ENCODE measurements around the gene LHCGR. TPM values are rescaled to one million over a fixed set of nuclear protein-coding genes. Genes with fewer than 3 reads are reported as not detected.

LHCGR gene
- total RNA-seq, 1 experiment from 2014 or later: not detected

GRCh38 chr2:48774251-48774650 is 18.7 kb upstream of the LHCGR start:
- BruUV-seq (replicated peaks): no TSS peak
- TF ChIP-seq CTCF (IDR thresholded peaks at IDR 0.05; ENCODE audit: insufficient read depth in 1 of 2, low read depth in 1 of 2, low read length in 1 of 2, severe bottlenecking in 1 of 2, unreplicated experiment in 1 of 2): no peak
- ChIA-PET POLR2A (no interaction called here), CTCF (no interaction called here)
- H3K4me1 Mint-ChIP-seq (ENCODE audit: low read depth, unreplicated experiment): no peaks in the 10 kb centered on the region
- Histone ChIP-seq H3K27me3 (replicated peaks; ENCODE audit: control insufficient read depth, insufficient read depth, low read length) (no peaks in the 10 kb centered on the region), H3K4me1 (no peaks in the 10 kb centered on the region), H3K36me3 (ENCODE audit: control insufficient read depth, insufficient read depth, low read length) (no peaks in the 10 kb centered on the region), H3K9me3 (no peaks in the 10 kb centered on the region), H3K4me3 (ENCODE audit: low read depth, low read length) (no peak overlapping the region)
- H3K4me3 Mint-ChIP-seq (ENCODE audit: unreplicated experiment): no peak overlapping the region
- H3K36me3 Mint-ChIP-seq (ENCODE audit: insufficient read depth, unreplicated experiment): no peaks in the 10 kb centered on the region
- H3K9me3 Mint-ChIP-seq (ENCODE audit: unreplicated experiment): no peaks in the 10 kb centered on the region
- intact Hi-C loops (cut with micrococcal nuclease; ENCODE audit: unreplicated experiment): no loop called here
- H3K27ac Mint-ChIP-seq (ENCODE audit: unreplicated experiment): no peak overlapping the region
- no peak for DNase-seq
- H3K27me3 Mint-ChIP-seq (ENCODE audit: insufficient read depth, unreplicated experiment): peaks cover 10% of the 10 kb centered on the region

GRCh38 chr2:48771241-48772014 is 15.9 kb upstream of the LHCGR start:
- H3K9me3 Mint-ChIP-seq (ENCODE audit: unreplicated experiment): peaks cover 5% of the 10 kb centered on the region
- Histone ChIP-seq H3K4me1 (peaks cover 9% of the 10 kb centered on the region), H3K4me3 (ENCODE audit: low read depth, low read length) (no peak overlapping the region), H3K9me3 (no peaks in the 10 kb centered on the region), H3K27me3 (replicated peaks; ENCODE audit: control insufficient read depth, insufficient read depth, low read length) (no peaks in the 10 kb centered on the region), H3K36me3 (ENCODE audit: control insufficient read depth, insufficient read depth, low read length) (no peaks in the 10 kb centered on the region)
- POLR2A ChIA-PET: no interaction called here
- no peak overlapping the region for H3K27ac Mint-ChIP-seq (ENCODE audit: unreplicated experiment)
- CTCF ChIA-PET: no interaction called here
- TF ChIP-seq CTCF (IDR thresholded peaks at IDR 0.05; ENCODE audit: insufficient read depth in 1 of 2, low read depth in 1 of 2, low read length in 1 of 2, severe bottlenecking in 1 of 2, unreplicated experiment in 1 of 2): no peak
- DNase-seq: no peak
- H3K4me1 Mint-ChIP-seq (ENCODE audit: low read depth, unreplicated experiment): peaks cover 6% of the 10 kb centered on the region
- H3K36me3 Mint-ChIP-seq (ENCODE audit: insufficient read depth, unreplicated experiment): no peaks in the 10 kb centered on the region
- H3K27me3 Mint-ChIP-seq (ENCODE audit: insufficient read depth, unreplicated experiment): peaks cover 12% of the 10 kb centered on the region
- intact Hi-C loops (cut with micrococcal nuclease; ENCODE audit: unreplicated experiment): no loop called here
- no peak overlapping the region for H3K4me3 Mint-ChIP-seq (ENCODE audit: unreplicated experiment)
- BruUV-seq (replicated peaks): no TSS peak

GRCh38 chr2:48770181-48770580 is 14.7 kb upstream of the LHCGR start:
- Mint-ChIP-seq H3K36me3 (ENCODE audit: insufficient read depth, unreplicated experiment) (no peaks in the 10 kb centered on the region), H3K27ac (ENCODE audit: unreplicated experiment) (no peak overlapping the region), H3K4me3 (ENCODE audit: unreplicated experiment) (no peak overlapping the region), H3K4me1 (ENCODE audit: low read depth, unreplicated experiment) (peaks cover 6% of the 10 kb centered on the region), H3K9me3 (ENCODE audit: unreplicated experiment) (peaks cover 6% of the 10 kb centered on the region), H3K27me3 (ENCODE audit: insufficient read depth, unreplicated experiment) (peaks cover 12% of the 10 kb centered on the region)
- no TSS peak for BruUV-seq (replicated peaks)
- ChIA-PET POLR2A (no interaction called here), CTCF (no interaction called here)
- no peaks in the 10 kb centered on the region for H3K9me3 ChIP-seq
- H3K36me3 ChIP-seq (ENCODE audit: control insufficient read depth, insufficient read depth, low read length): no peaks in the 10 kb centered on the region
- no peak for TF ChIP-seq CTCF (IDR thresholded peaks at IDR 0.05; ENCODE audit: insufficient read depth in 1 of 2, low read depth in 1 of 2, low read length in 1 of 2, severe bottlenecking in 1 of 2, unreplicated experiment in 1 of 2)
- H3K4me1 ChIP-seq: peaks cover 9% of the 10 kb centered on the region
- H3K4me3 ChIP-seq (ENCODE audit: low read depth, low read length): no peak overlapping the region
- no peak for DNase-seq
- intact Hi-C loops (cut with micrococcal nuclease; ENCODE audit: unreplicated experiment): no loop called here
- no peaks in the 10 kb centered on the region for H3K27me3 ChIP-seq (replicated peaks; ENCODE audit: control insufficient read depth, insufficient read depth, low read length)
